ENCODE results near the gene ZC3H10.

DNA sequence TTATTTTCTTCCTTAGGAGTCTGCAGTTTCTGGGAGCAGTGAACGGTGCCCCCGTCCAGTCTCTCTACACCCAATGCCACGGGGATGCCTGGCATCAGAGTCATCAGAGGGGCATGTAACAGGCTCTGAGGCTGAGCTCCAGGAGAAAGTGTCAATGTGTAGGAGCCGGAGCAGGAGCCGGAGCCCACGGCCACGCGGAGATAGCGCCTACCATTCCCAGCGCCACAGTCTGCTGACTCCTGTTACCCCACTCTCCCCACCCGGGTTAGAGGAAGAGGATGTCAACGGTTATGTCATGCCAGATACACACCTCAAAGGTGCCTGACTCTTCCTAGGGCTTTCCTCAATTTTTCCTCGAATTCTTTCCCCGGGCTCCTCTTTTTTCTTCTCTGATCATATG lies 17.0 kb upstream of the ZC3H10 start:
- TF ChIP-seq POLR2AphosphoS5 (IDR thresholded peaks at IDR 0.05) (no peak), CTCF (IDR thresholded peaks at IDR 0.05 in 8 of 11, conservative IDR thresholded peaks at IDR 0.05 in 3 of 11) (no peak), POLR2A (IDR thresholded peaks at IDR 0.05) (no peak)
